GM19099 (cell line): ENCODE data around the gene OLA1.

Source experiments
- POLR2A ChIP-seq: IDR thresholded peaks from 3 replicates; pipeline ENCODE4 v1.6.1; 2011; ENCODE audit warnings: low read depth; ENCODE audit not compliant: insufficient read length; ENCODE audit errors: extremely low read depth

OLA1 gene

DNA sequence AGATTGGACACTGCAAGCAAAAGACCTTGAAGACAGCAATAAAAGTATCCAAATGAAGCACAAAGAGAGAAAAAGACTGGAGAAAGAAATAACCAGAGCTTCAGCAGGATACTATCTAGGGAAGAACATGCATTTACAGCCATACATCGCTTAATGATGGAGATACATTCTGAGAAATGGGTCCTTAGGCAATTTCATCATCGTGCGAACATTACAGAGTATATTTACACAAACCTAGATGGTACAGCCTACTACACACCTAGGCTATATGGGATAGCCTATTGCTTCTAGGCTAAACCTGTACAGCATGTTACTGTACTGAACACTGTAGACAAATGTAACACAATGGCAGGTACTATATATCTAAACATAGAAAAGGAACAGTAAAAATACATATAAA lies 11.9 kb downstream of the OLA1 start:
- TF ChIP-seq POLR2A, result no peak

DNA sequence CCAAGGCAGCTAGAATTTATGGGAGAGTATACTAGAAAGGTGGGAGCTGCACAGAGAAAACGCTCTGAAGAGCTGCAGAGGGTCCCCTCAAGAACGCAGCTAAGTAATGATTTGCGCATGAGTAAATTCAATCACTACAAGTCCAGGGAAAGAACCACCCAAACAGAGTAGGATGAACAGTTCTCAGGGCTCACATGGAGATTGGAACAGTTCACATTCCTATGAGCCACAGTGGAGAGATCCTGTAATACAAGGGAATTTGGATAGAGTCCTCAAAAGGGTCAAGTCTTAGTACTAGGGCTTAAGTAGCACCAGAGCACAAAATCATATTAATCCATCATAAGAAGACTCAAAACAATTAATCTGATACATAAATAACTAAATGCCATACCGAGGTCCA lies 12.7 kb downstream of the OLA1 start:
- TF ChIP-seq POLR2A, result no peak

DNA sequence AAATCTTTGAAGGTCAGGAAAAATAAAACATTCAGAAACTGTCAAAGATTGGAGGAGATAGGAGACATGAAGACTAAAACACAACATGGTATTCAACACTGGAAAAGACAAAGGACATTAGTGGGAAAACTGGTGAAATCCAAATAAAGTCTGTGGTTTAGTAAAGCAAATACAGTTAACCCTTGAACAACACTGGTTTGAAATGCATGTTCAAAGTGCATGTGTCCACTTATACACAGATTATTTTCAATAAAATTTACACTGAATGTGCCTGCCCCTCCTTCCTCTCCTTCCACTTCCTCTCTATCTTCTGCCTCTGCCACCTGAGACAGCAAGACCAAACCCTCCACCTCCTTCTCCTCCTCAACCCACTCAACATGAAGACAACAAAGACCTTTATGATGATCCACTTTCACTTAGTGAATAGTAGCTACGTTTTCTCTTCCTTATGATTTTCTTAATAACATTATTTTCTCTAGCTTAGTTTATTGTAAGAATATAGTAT lies 14.5 kb downstream of the OLA1 start:
- TF ChIP-seq POLR2A, result no peak

DNA sequence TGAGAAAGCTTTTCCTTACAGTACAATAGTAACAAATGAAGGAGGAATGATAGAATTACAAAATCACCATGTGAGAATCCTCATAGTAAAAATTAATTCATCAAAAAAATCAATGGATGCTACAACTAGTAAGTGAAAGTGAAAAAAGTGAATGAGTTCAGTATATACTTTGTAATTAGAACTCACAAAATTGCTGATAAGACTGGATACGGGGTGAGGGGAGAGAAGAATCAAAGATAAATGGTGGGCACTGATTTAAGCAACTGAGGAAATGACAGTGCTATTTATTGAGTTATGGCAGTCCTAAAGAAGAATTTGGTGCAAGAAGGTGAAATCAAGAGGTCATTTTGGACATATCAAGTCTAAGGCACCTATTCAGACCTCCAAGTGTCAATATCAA lies 20.6 kb downstream of the OLA1 start:
- no peak for TF ChIP-seq POLR2A

DNA sequence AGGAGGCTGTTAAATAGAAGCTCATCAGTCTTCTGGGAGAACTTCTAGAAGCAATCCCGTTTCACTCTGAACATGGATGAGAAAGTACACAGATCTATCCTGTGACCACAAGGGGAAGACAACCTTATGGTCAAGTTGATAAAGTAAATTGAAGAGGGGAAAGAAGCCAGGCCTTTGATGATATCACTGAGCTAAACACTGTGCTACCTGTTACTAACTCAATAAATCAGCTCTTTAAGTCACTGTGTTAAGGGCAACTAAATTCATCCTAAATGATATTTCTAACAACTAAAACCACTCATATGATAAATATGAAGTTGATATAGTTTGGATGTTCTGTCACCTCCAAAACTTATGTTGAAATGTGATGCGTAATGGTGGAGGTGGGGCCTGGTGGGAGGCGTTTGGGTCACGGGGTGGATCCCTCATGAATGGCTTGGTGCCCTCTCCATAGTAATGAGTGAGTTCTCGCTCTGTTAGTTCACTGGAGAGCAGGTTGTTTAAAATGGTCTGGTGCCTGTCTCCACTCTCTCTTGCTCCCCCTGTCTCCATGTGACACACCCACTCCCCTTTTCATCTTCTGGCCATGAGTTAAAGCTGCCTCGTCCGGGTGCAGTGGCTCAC lies 23.6 kb downstream of the OLA1 start:
- TF ChIP-seq POLR2A, result no peak

DNA sequence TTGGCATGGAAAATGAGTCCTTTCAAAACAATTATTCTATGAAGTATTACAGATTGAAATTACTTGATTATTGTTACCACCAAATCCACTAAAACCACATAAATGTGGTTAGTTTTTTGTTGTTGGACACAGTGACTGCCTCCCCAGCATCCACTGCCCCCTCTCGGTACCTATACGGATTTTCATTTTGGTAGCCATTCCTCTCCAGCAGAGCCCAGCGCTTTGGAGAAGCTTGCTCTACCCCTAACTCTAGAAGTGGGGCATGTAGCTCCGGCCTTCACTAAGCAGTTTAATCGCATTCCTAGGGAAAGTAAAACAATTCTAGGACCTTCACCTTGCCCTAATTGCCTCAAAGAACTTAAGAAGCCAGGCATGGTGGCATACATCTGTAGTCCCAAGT lies 24.2 kb downstream of the OLA1 start:
- no peak for TF ChIP-seq POLR2A

DNA sequence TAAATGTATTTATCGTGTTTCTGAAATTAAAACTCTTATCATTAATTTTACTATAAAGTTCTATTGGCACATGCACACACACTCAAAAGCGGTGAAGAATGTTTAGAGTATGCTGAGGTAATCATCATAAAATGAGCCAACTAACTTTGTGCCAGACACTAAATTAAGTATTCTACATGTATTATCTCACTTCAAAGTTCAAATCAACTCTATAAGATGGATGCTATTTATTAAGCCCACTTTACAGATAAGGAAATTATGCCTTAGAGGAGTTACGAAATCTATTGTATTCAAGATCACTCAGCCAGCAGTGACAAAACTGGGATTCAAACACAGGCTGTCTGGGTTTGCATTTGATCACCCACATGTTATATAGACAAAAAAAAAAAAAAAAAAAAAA lies 24.9 kb downstream of the OLA1 start:
- no peak for TF ChIP-seq POLR2A

DNA sequence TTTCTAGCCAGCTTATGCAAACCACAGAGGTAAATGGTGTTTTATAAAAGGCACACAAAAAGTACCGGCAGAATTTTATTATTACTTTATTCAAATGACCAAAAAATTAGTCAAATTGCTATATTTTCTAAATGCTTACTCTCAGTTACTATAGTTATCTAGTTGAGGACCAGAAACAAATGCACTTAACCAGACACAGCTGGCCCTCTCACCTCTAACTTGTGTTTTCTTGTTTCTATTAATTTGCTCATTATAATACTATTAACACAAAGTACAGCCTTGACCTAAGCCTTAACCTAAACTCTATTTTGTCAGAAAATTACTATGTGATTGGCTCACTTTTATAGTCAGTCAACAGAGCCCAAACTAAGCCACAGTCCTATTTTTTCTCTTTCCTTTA lies 26.2 kb downstream of the OLA1 start:
- TF ChIP-seq POLR2A, result no peak

DNA sequence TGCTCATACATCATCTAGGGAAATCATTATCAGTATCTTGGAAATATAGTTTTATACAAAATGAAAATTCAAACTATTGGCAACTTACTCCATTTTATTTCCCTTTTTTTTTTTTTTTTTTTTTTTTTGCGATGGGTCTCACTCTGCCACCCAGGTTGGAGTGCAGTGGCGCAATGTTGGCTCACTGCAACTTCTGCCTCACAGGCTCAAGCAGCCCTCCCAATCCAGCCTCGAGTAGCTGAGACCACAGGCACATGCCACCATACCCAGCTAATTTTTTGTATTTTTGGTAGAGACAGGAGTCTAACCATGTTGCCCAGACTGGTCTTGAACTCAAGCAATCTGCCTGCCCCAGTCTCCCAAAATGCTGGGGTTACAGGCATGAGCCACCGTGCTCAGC lies 29.0 kb downstream of the OLA1 start:
- TF ChIP-seq POLR2A, result no peak

DNA sequence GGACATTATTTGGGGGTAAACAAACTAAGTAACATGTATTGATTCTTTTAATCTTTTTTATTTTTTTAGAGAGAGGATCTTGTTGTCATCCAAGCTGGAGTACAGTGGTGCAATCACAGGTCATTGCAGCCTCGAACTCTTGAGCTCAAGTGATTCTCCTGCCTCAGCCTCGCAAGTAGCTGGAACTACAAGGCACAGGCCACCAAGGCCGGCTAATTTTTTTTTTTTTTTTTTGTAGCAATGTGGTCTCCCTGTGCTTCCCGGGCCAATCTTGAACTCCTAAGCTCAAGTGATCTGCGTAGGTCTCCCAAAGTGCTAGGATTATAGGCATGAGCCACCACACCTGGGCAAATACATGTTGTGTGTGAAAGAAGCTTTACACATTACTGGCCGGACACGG lies 29.6 kb downstream of the OLA1 start:
- TF ChIP-seq POLR2A, result no peak

DNA sequence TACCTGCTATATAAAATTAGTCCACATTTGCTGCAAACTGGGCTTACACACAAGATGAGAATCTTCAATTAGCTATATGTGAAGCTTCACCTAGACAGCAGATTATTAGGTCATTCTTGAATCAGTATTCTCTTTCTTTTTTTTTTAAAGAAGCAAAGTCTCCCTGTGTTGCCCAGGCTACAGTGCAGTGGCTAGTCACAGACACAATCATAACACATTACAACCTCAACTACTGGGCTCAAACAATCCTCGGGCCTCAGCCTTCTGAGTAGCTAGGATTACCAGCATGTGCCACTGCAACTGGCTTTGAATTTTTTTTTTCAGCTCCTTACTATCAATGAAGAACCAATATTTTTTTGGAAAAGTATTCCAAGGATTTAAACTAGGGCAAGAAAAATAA lies 30.5 kb downstream of the OLA1 start:
- no peak for TF ChIP-seq POLR2A

DNA sequence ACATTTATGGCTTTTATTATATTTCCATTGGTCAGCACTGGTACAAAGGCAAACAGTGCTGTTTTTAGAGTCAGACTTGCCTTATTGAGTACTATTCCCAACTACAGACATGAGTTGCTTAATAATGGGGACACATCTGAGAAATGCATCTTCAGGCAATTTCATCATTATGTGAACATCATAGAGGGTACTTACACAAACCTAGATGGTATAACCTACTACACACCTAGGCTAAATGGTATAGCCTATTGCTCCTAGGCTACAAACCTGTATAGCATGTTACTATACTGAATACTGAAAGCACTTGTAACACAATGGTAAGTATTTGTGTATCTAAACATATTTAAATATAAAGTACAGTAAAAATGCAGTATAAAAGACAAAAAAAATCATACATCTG lies 36.4 kb downstream of the OLA1 start:
- TF ChIP-seq POLR2A, result no peak

DNA sequence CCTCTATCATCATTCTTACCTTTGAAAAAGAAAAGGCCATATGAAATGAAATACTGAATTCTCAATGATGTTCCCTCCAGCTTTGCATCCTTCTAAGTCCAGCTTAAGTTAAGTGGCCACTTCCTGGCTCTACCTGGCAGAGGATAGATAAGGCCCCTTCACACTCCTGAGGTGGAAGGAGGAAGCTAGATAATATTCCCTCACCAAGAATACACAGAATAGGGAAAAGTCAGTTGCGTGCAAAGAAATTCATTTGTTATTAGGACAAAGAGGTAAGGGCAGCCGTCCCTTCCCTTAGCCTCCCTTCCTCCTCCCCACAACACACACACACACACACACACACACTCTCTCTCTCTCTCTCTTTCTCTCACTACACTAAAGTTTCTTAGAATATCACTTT lies 37.5 kb downstream of the OLA1 start:
- no peak for TF ChIP-seq POLR2A

DNA sequence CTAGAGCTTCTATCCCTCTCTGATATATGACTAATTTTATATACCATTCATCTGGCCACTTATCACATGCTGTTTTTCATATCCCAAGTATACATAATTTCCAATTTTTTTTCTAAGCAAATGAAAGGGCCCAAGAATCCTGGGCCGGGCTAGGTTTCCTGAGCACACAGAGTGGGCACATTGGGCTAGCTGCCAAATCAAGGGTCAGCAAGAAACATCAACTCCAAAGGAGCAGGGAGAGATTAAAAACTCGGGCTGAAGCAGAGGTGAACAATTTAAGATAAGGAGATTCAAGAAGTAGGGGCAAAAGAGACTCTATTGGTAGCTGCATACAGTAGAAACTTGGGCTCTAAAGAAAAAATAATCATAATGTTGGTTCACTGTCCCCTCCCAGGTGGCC lies 39.0 kb downstream of the OLA1 start:
- no peak for TF ChIP-seq POLR2A

DNA sequence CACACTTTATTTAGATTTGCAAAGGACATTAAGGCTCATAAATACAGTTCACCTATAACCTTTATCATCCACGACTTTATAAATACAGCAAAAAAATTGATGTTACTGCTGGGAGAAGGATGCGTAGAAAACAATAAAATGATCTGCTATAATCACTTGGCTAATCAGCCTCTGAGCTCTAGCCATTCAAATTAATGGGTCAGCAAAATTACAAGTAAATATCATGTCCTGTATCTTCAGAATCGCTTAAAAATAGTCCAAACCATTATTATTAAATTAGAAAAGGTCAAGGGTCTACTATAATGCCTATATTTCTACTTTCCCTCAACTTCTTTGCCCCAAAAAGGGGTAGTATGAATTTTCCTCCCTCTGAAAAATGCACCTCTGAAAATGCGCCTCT lies 40.3 kb downstream of the OLA1 start:
- no peak for TF ChIP-seq POLR2A

DNA sequence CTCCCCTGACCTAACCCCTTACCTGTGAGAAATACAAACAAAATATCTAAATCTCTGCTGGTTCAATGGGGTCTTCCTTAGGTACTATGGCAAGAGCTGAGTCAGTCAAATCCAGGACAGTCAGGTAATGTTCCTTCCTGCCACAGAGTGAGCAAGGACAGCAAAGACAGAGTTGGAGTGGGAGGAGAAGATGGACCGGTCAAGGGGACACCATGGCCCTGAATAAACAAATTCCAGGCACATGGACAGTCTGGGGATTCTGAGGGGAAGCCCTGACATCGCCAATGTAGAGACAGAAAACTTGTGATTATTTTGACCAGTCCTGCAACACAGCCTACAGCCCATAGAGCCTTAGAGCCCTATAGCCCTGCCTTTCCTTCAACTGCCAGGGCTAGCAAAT lies 42.8 kb downstream of the OLA1 start:
- no peak for TF ChIP-seq POLR2A

DNA sequence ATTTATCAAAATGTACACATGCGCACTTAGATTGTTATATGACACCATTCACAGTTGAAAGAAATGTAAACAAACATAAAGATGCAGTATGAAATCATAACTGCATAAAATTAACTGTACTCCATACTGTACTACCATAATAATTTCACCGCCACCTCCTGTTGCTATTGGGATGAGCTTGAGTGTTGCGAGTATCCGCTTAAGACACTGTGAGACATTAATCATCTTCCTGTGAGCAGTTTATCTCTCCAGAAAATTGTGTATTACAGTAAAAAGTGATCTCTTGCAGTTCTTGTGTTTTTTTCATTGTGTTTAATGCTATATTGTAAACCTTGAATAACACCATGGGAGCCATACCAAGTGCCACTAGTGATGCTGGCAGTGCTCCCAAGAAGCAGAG lies 46.1 kb downstream of the OLA1 start:
- no peak for TF ChIP-seq POLR2A
